NCI-H1436 treated with DMSO at 0.1 percent for 48 hours (cell line): ENCODE results near the gene TSPO.
"Not testable (repeated sequence)": the region's sequence is repeated elsewhere in the genome, so short reads cannot be mapped to it uniquely, and the experiment has no call there.

Experiments
- DNase-seq: peaks from one replicate; lab custom pipeline; 2025; lab: John Stamatoyannopoulos, UW

TSPO gene

GRCh38 chr22:43151251-43152002 is at the start of gene TSPO:
Gene TSPO, plus strand, starts transcription at chr22:43151559. Its CDS starts 7,680 bp downstream, at chr22:43159239.
- DNase-seq, result no peak

DNA sequence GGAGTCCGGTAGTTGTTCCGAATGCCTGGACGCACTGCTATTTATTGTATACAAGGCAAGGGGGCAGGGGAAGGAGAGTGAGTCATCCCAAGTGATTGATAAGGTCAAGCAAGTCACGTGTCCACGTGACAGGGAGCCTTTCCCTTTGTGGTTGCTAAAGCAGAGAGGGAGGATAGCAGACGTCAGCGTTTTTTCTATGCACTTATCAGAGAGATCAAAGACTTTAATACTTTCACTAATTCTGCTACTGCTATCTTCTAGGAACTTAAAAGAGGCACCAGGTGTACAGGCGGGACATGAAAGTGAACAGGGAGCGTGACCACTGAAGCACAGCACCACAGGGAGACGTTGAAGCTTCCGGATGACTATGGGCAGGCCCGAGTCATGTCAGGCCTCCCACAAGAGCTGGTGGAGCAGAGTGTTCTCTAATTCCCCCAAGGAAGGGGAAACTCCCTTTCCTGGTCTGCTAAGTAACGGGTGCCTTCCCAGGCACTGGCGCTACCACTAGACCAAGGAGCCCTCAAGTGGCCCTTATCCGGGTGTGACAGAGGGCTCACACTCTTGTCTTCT is 47.2 kb upstream of the TSPO start:
- not testable (repeated sequence) for DNase-seq

GRCh38 chr22:43104950-43105349 is 46.4 kb upstream of the TSPO start:
- DNase-seq, result not testable (repeated sequence)

DNA sequence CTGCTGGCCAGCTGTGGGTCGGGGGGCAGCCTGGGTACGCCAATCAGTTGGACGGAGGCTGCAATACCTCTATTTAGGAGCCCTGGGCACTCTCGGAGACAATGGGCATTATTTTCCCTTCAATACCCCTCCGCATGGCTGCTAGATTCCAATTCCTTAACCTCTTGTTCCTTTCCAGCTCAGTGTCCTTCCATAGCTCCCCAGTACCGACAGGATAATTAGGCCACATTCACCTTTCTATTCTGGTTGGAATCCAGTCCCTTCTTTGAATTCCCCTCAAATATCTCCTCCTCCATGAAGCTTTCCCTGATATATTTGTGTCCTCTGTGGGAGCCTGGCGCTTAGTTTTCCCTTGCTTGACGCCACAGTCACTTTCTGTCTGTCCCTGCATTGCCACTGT is 45.1 kb upstream of the TSPO start:
- DNase-seq, result no peak

- DNase-seq, result no peak
These were observed 41.8 kb upstream of the TSPO start for GRCh38 chr22:43109511-43109910.

DNA sequence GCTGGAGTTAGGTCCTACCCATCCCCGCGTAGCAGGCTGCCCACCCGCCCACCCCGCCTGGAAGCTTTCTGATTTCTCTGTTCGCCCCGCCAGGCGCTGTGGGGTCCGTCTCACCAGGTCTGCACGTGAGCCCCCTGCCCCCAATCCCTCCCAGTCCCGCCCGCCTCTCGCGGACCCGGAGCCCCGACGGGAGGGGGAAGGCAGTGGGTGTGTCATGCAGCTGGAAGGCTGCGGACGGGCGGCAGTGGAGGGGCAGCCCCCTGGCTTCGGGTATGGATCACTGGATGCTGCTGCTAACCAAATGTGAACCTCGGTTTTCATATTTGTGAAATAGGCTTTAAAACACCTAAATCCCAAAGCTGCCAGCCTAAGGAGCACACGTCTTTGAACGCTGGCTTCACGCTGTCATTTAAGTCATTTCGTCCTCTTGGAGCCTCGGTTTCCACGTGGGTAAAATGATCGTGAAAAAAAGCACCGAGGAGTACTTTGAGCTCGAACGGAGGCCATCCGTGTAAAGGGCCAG is 41.4 kb upstream of the TSPO start:
- DNase-seq, result no peak

- DNase-seq, result no peak
These were observed 40.9 kb upstream of the TSPO start, which contains the start of gene BIK for GRCh38 chr22:43110444-43110926. Gene BIK, plus strand, starts transcription at chr22:43110750. Its CDS starts 13,273 bp downstream, at chr22:43124023.

GRCh38 chr22:43110927-43111623 is 40.3 kb upstream of the TSPO start:
- DNase-seq, result no peak

DNA sequence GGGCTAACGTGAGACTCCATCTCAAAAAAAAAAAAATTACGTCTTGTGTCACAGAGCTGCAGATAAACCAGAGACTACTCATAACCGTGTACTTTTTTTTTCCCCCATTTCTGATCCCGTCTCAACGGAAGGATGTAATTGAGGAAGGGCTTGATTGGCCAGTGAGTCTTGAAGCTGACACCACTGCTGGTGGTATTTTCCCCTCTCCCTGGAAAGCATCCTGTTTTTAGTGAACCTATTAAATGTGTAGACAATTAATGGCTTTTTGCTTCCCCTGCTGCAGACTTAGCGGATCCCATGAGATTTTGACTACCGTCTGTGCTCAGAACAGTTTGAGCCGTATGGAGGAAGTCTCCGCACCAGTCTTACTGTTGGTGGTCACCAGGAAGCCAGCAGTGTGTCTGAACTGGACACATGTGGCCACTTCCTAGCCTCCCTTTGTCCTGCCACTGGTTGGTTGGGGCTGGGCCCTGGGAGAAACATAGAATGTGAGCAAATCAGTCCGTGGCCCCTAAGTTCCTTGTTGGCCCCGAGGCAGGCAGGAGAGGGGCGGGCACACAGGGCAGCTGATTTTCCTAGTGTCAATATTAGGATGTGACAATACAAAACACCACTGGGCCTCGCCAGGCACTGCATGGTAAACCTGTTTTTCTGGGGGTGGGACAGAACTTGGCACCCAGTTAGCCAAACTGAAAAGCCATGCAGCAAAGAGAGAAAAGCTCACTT is 37.7 kb upstream of the TSPO start:
- no peak for DNase-seq

GRCh38 chr22:43114958-43115357 is 36.4 kb upstream of the TSPO start:
- no peak for DNase-seq

- no peak for DNase-seq
These were observed 34.4 kb upstream of the TSPO start for GRCh38 chr22:43116932-43117331.

GRCh38 chr22:43118024-43118849 is 33.1 kb upstream of the TSPO start:
- no peak for DNase-seq

DNA sequence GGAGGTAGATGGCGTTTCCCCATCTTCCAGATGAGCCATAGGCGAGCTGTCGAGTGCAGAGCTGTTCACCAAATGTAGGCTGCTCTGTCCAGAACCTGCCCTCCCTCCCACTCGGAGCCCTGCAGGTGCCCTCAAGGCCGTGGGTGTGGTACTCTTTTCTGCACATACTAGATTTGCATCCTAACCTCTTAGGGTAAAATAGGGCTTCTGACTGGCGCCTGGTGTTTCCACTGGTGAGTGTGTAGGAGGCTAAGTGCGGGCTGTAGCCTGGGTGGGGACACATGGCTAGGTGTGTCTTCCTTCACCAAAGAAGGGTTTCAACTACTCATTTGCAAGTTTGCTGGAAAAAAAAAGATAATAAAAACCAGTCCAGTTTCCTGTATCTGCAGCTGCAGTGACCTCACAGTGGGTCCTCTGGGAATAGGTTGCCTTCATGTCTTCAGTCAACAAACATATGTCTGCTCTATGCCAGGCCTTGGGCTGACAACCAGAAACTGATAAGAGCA is 32.4 kb upstream of the TSPO start:
- DNase-seq, result no peak

DNA sequence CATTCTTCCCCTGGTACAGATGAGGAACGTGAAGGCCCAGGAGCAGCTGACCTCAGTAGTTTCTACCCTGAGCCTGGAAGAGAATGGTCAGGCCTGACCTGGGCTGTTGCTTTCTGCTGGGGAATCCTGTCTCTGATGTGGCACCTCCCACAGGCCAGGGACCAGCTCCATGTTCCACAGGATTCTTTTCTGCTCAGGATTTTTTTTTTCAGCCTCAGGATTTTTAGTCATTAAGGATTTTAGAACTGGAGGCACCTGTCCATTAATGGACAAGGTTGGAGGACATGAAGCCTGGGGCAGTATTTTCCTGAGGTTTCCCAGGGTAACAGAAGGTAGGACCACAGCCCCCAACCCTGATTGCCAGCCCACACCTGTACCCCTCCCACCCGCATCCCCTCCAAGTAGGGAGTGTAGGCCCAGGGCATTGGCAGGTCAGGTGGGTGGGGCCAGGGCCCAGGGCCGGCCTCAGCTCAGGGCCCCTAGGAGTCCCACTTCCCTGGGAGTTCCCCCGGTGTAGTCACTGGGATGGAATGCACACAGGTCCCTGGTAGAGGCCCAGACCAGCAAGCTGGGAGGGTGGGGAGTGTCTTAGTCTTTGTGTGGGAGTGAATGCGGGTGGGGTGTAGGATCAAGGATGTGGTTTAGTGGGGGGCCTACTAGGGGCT is 24.7 kb upstream of the TSPO start:
- DNase-seq, result no peak

DNA sequence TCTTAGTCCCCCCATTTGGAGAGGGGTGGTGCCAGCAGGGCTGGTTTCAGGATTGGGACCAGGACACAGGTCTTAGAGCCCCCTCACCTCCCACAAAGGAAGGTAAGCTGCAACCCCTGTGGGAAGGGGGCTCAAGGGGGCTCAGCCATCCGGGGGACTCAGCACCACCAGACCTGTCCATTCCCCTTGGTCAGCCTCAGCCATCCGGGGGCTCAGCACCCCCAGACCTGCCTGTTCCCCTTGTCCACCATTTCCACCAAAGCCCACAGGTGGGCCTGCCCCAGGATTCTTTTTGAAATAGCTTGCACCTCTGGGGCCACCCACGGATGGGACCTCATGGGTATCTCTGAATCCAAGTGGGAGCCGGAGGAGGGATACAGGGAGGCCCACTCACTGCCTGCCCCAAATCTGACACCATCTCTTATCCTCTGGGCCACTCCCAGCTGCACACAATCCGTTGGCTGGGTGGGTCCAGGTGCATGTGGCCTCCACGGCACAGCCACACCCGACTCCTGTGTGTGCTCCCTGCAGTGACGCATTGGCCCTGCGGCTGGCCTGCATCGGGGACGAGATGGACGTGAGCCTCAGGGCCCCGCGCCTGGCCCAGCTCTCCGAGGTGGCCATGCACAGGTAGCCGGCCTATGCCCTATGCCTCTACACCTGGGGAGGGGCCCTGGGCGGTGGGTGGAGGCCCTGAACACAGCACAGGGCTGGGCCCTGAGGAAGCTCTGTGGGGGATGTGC is 24.0 kb upstream of the TSPO start:
- no peak for DNase-seq

GRCh38 chr22:43128116-43128515 is 23.2 kb upstream of the TSPO start:
- no peak for DNase-seq

DNA sequence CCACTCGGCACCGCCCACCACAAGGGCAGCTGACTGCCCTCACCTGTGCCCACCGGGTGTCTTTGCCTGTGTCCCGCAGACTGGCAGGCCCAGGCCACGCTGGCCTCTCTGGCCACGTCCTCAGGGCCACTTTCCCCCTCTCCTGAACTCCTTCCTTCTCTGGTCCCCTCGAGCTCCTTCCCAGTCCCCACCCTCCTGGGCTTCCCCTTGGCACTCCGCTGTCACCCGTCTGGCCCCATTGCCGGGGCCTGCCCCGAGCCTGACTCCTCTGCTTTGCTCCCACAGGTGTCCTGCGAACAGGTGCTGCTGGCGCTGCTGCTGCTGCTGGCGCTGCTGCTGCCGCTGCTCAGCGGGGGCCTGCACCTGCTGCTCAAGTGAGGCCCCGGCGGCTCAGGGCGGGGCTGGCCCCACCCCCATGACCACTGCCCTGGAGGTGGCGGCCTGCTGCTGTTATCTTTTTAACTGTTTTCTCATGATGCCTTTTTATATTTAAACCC is 22.4 kb upstream of the TSPO start:
- DNase-seq, result no peak

DNA sequence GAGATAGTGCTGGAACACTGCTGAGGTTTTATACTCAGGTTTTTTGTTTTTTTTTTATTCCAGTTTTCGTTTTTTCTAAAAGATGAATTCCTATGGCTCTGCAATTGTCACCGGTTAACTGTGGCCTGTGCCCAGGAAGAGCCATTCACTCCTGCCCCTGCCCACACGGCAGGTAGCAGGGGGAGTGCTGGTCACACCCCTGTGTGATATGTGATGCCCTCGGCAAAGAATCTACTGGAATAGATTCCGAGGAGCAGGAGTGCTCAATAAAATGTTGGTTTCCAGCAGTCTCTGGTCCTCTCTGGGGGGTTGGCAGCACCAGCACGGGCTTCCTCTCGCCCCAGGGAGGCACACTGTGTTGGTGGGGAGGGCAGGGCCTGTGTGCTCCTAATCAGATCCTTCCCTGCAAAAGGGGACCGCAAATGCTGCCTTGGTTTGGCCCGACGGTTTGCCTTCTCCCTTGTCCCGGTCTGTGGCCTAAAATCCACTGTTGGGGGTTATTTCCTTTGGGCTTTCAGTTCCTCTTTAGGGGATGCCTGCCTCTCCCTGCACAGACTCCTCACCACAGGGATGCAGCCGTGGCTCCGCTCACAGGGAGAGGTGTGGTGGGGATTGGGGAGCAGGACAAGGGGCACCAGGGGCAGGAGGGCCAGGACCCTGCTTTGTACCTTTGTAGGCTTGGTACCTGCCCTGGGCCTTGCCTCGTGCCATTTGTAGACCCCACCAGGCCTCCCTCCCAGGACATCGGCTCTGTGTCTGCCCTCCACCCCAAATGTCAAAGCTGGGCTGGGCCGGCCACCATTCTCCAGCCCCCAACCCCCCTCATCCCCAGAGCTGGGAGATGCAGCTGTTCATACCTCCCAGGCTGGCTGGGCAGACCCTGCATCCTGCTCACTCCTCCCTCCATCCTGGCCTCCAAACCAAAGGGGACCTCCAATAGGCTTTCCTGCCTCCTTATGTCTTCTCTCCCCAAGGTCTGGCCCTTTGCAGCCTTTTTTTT is 21.6 kb upstream of the TSPO start:
- no peak for DNase-seq
